ENCODE results near the gene RTCA.
"Not testable (repeated sequence)": the region's sequence is repeated elsewhere in the genome, so short reads cannot be mapped to it uniquely, and the experiment has no call there.

Gene RTCA

DNA sequence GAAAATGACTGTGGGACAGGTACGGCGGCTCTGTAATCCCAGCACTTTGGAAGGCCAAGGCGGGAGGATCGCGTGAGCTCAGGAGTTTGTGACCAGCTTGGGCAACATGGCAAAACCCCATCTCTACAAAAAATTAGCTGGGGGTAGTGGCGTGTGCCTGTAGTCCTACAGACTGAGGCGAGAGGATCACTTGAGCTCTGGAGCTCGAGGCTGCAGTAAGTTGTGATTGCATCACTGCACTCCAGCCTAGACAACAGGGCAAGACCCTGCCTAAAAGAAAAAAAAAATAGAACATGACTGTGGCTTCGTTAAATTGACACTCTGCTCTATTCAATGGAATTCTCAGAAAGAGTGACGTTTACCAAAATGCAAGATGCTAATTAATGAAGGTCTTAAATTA lies 12.5 kb upstream of the RTCA start:
- no peak overlapping the region for H3K4me3 ChIP-seq (replicated peaks; ENCODE audit: insufficient read depth, low read length)
- H3K27ac ChIP-seq (replicated peaks): no peak overlapping the region
- TF ChIP-seq POLR2AphosphoS5 (IDR thresholded peaks at IDR 0.05; ENCODE audit: low read depth) (no peak), GABPA (IDR thresholded peaks at IDR 0.05; ENCODE audit: low read depth) (no peak), SPI1 (IDR thresholded peaks at IDR 0.05; ENCODE audit: borderline replicate concordance, low read depth) (no peak)
- TF ChIP-seq, protein P1, sequence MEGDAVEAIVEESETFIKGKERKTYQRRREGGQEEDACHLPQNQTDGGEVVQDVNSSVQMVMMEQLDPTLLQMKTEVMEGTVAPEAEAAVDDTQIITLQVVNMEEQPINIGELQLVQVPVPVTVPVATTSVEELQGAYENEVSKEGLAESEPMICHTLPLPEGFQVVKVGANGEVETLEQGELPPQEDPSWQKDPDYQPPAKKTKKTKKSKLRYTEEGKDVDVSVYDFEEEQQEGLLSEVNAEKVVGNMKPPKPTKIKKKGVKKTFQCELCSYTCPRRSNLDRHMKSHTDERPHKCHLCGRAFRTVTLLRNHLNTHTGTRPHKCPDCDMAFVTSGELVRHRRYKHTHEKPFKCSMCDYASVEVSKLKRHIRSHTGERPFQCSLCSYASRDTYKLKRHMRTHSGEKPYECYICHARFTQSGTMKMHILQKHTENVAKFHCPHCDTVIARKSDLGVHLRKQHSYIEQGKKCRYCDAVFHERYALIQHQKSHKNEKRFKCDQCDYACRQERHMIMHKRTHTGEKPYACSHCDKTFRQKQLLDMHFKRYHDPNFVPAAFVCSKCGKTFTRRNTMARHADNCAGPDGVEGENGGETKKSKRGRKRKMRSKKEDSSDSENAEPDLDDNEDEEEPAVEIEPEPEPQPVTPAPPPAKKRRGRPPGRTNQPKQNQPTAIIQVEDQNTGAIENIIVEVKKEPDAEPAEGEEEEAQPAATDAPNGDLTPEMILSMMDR (IDR thresholded peaks at IDR 0.05; ENCODE audit: insufficient read depth, low read length): no peak
- TF ChIP-seq, protein P2, sequence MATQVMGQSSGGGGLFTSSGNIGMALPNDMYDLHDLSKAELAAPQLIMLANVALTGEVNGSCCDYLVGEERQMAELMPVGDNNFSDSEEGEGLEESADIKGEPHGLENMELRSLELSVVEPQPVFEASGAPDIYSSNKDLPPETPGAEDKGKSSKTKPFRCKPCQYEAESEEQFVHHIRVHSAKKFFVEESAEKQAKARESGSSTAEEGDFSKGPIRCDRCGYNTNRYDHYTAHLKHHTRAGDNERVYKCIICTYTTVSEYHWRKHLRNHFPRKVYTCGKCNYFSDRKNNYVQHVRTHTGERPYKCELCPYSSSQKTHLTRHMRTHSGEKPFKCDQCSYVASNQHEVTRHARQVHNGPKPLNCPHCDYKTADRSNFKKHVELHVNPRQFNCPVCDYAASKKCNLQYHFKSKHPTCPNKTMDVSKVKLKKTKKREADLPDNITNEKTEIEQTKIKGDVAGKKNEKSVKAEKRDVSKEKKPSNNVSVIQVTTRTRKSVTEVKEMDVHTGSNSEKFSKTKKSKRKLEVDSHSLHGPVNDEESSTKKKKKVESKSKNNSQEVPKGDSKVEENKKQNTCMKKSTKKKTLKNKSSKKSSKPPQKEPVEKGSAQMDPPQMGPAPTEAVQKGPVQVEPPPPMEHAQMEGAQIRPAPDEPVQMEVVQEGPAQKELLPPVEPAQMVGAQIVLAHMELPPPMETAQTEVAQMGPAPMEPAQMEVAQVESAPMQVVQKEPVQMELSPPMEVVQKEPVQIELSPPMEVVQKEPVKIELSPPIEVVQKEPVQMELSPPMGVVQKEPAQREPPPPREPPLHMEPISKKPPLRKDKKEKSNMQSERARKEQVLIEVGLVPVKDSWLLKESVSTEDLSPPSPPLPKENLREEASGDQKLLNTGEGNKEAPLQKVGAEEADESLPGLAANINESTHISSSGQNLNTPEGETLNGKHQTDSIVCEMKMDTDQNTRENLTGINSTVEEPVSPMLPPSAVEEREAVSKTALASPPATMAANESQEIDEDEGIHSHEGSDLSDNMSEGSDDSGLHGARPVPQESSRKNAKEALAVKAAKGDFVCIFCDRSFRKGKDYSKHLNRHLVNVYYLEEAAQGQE (IDR thresholded peaks at IDR 0.05; ENCODE audit: insufficient replicate concordance, low read depth): no peak
- H3K27me3 ChIP-seq (ENCODE audit: insufficient read depth, poor library complexity, severe bottlenecking): no peaks in the 10 kb centered on the region
- no peak for DNase-seq (ENCODE audit: low read depth in 1 of 2, low spot score in 1 of 2)

DNA sequence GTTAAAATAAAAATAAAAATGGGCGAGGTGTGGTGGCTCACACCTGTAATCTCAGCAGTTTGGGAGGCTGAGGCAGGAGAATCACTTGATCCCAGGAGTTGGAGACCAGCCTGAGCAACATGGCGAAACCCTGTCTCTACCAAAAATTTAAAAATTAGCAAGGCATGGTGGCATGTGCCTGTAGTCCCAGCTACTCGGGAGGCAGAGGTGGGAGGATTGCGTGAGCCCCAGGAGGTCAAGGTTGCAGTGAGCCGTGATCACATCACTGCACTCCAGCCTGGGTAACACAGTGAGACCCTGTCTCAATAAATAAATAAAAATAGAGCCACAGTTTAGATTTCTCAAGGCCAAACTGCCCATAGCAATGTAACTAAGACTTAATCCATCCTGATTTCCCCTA lies 9.7 kb upstream of the RTCA start:
- DNase-seq (ENCODE audit: low read depth in 1 of 2, low spot score in 1 of 2); H3K27me3 ChIP-seq (ENCODE audit: insufficient read depth, poor library complexity, severe bottlenecking); H3K4me3 ChIP-seq (replicated peaks; ENCODE audit: insufficient read depth, low read length): not testable (repeated sequence)

DNA sequence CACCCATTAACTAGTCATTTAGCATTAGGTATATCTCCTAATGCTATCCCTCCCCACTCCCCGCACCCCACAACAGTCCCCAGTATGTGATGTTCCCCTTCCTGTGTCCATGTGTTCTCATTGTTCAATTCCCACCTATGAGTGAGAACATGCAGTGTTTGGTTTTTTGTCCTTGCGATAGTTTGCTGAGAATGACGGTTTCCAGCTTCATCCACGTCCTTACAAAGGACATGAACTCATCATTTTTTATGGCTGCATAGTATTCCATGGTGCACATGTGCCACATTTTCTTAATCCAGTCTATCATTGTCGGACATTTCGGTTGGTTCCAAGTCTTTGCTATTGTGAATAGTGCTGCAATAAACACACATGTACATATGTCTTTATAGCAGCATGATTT lies 7.6 kb upstream of the RTCA start:
- H3K27ac ChIP-seq (replicated peaks); H3K4me3 ChIP-seq (replicated peaks; ENCODE audit: insufficient read depth, low read length); H3K27me3 ChIP-seq (ENCODE audit: insufficient read depth, poor library complexity, severe bottlenecking); DNase-seq (ENCODE audit: low read depth in 1 of 2, low spot score in 1 of 2): not testable (repeated sequence)

More for the DNA sequence above, 9.7 kb upstream of the RTCA start:
- H3K27ac ChIP-seq (replicated peaks): not testable (repeated sequence)

DNA sequence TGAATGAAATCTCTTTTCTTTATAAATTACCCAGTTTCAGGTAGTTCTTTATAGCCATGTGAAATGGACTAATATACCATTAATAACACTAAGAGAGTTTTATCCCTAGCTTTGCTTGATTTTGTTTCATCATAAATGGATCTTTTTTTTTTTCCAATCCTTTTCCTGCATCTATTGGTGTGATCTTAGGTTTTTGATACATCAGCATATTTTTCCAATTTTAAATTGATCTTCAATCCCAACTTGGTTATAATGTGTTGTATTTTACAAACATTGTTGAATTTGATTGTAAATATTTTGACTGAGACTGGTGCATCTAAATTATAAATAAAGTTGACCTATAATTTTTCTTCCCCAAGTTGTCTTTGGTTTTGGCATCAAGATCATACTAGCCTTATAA lies 4.3 kb upstream of the RTCA start:
- no peak for TF ChIP-seq SPI1 (IDR thresholded peaks at IDR 0.05; ENCODE audit: borderline replicate concordance, low read depth)
- TF ChIP-seq POLR2AphosphoS5 (IDR thresholded peaks at IDR 0.05; ENCODE audit: low read depth): no peak
- TF ChIP-seq GABPA (IDR thresholded peaks at IDR 0.05; ENCODE audit: low read depth): no peak
- TF ChIP-seq, protein P2 (IDR thresholded peaks at IDR 0.05; ENCODE audit: insufficient replicate concordance, low read depth): no peak
- TF ChIP-seq, protein P1 (IDR thresholded peaks at IDR 0.05; ENCODE audit: insufficient read depth, low read length): no peak
- Histone ChIP-seq H3K27me3 (ENCODE audit: insufficient read depth, poor library complexity, severe bottlenecking) (no peaks in the 10 kb centered on the region), H3K27ac (replicated peaks) (no peak overlapping the region), H3K4me3 (replicated peaks; ENCODE audit: insufficient read depth, low read length) (no peak overlapping the region)
- no peak for DNase-seq (ENCODE audit: low read depth in 1 of 2, low spot score in 1 of 2)

DNA sequence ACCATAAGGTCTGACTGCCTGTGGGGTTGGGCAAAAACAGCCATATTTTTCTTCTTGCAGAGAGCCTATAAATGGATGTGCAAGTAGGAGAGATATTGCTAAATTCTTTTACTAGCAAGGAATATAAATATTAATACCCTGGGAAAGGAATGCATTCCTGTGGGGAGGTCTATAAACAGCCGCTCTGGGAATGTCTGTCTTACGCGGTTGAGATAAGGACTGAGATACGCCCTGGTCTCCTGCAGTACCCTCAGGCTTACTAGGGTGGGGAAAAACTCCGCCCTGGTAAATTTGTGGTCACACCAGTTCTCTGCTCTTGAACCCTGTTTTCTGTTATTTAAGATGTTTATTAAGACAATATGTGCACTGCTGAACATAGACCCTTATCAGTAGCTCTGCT lies 1.9 kb upstream of the RTCA start:
- not testable (repeated sequence) for H3K27ac ChIP-seq (replicated peaks); H3K27me3 ChIP-seq (ENCODE audit: insufficient read depth, poor library complexity, severe bottlenecking); DNase-seq (ENCODE audit: low read depth in 1 of 2, low spot score in 1 of 2); H3K4me3 ChIP-seq (replicated peaks; ENCODE audit: insufficient read depth, low read length)

All from HL-60 (cell line).